Uterus (tissue), 4 donors: Measurements from ENCODE around the gene SESN3. TPM values are rescaled to one million over a fixed set of nuclear protein-coding genes. Genes with fewer than 3 reads are reported as not detected.

Experiments
- DNase-seq, 2 donors: peaks; one replicate each; pipeline ENCODE4 v3.0.0-alpha.2; 2019 to 2020
- H3K27ac ChIP-seq, 2 donors: fragments of 200-600 bp; sonication (generic); 1 replicate in 1 of 2; 2 replicates in 1 of 2; pipeline ENCODE4 v1.5.1; 2016 to 2018
- H3K27me3 ChIP-seq, 2 donors: fragments of 200-600 bp; sonication (generic); one replicate each; pipeline ENCODE4 v1.5.1; 2018 to 2019; ENCODE audit warnings: control low read depth in 1 of 2
- H3K36me3 ChIP-seq, 2 donors: fragments of 200-600 bp; sonication (generic); one replicate each; pipeline ENCODE4 v1.5.1; 2019; ENCODE audit warnings: control low read depth in 1 of 2
- H3K4me1 ChIP-seq, 2 donors: fragments of 200-600 bp; sonication (generic); one replicate each; pipeline ENCODE4 v1.5.1; 2018 to 2019; ENCODE audit warnings: control low read depth in 1 of 2
- H3K4me3 ChIP-seq, 2 donors: fragments of 200-600 bp; sonication (generic); 1 replicate in 1 of 2; 2 replicates in 1 of 2; pipeline ENCODE4 v1.5.1; 2018 to 2019; ENCODE audit warnings: mild to moderate bottlenecking in 1 of 2
- H3K9me3 ChIP-seq, 2 donors: fragments of 200-600 bp; sonication (generic); one replicate each; pipeline ENCODE4 v1.5.1; 2019; ENCODE audit warnings: control low read depth in 1 of 2
- POLR2A ChIP-seq, 2 donors: fragments of 450-650 bp; IDR thresholded peaks; one replicate each; pipeline ENCODE4 v1.6.1; 2016; ENCODE audit warnings: antibody characterized with exemption in 2 of 2, mild to moderate bottlenecking in 1 of 2, moderate library complexity in 1 of 2
- intact Hi-C: fragments of 100-400 bp; cut with DNase I; formaldehyde crosslinking; loops from one replicate; pipeline ENCODE4 v1.15.1; 2023; ENCODE audit warnings: low total_unique reads
- total RNA-seq, 4 donors: library from RNA; depleted of rRNA in 3 of 4; stranded (reverse); fragments of >200 nt in 3 of 4; gene quantifications; one replicate each; pipeline versions ENCODE4 v1.1.0 to v1.2.4, GENCODE V29; 2014 to 2023
- TF ChIP-seq, protein P1 (sequence below), 4 experiments: fragments of 200-600 bp in 2 of 4; fragments of 450-650 bp in 2 of 4; sonication (generic) in 2 of 4; IDR thresholded peaks; one replicate each; pipeline ENCODE4 v1.5.1; 2016 to 2019; ENCODE audit warnings: antibody characterized with exemption in 4 of 4, mild to moderate bottlenecking in 2 of 4, moderate library complexity in 1 of 4
- donor health status: DM: yes; HTN: yes; CAD: no.

Gene SESN3
- total RNA-seq, 4 donors from 2014 or later = 19.7 to 188 (median 39.3) TPM

DNA sequence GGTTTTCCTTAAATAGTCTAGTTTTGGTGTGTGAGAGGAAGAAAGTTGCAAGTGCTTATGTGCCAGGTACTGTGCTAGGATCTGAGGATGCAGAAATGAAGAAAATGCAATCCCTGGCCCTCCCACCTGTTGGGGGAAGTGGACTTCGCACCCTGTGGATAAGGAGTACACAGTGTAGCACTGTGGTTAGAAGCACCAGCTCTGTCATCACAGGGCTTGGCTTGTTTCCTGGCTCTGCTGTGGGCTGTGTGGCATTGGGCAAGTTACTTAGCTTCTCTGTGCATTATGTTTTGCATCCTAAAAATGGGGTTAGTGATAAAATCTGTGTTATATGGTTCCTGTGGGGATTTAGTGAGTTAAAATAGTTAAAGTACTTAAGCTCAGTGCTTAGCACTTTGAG lies 73.2 kb downstream of the SESN3 start:
- intact Hi-C loops = loop anchor here (10.0 kb wide), 1 partner anchor 607 kb away; no protein-coding TSS in a partner anchor
- Histone ChIP-seq H3K4me1 (peaks cover 4 to 10% of the 10 kb centered on the region in 2 donors), H3K9me3 (no peaks in the 10 kb centered on the region), H3K27me3 (no peaks in the 10 kb centered on the region), H3K27ac (peak overlapping the region; percentile 82), H3K4me3 (no peak overlapping the region), H3K36me3 (no peaks in the 10 kb centered on the region)
- TF ChIP-seq, protein P1, sequence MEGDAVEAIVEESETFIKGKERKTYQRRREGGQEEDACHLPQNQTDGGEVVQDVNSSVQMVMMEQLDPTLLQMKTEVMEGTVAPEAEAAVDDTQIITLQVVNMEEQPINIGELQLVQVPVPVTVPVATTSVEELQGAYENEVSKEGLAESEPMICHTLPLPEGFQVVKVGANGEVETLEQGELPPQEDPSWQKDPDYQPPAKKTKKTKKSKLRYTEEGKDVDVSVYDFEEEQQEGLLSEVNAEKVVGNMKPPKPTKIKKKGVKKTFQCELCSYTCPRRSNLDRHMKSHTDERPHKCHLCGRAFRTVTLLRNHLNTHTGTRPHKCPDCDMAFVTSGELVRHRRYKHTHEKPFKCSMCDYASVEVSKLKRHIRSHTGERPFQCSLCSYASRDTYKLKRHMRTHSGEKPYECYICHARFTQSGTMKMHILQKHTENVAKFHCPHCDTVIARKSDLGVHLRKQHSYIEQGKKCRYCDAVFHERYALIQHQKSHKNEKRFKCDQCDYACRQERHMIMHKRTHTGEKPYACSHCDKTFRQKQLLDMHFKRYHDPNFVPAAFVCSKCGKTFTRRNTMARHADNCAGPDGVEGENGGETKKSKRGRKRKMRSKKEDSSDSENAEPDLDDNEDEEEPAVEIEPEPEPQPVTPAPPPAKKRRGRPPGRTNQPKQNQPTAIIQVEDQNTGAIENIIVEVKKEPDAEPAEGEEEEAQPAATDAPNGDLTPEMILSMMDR (IDR thresholded peaks at IDR 0.05) = no peak
- no peak for TF ChIP-seq POLR2A (IDR thresholded peaks at IDR 0.05)
- DNase-seq = no peak

DNA sequence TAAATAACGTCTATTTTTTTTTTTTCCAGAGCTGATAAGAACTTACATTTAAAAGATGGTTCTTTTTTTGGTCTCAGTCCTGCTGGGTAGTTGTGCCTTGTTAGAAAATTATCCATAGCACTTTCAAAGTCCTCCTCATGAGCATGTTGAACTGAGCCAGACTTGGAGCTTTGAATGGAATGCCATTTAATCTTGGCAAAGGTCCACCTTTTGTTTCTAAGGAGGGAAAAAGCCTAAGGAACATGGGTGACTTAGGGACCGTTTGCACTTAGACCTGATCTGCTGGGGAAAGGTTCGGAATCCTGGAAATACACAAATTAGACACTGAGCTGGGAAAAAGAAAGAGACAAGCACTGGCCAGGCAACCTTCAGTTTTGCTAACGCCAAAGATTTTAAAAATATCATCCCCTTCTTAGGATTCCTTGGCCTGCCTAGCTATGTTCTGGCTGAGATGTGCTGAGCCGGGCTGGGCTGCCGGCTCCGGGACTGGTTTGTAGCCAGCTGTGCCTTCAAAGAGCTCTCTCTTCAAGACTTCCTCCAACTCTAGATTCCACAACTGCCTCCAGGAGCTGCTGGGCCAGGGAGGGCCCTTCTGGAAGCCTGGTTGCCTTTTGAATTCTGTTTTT lies 74.0 kb downstream of the SESN3 start:
- H3K4me3 ChIP-seq = no peak overlapping the region
- H3K4me1 ChIP-seq = peaks cover 4 to 10% of the 10 kb centered on the region in 2 donors
- H3K9me3 ChIP-seq = no peaks in the 10 kb centered on the region
- no peak for TF ChIP-seq POLR2A (IDR thresholded peaks at IDR 0.05)
- TF ChIP-seq, protein P1 (IDR thresholded peaks at IDR 0.05) = no peak
- intact Hi-C loops = loop anchor here (10.0 kb wide), 1 partner anchor 608 kb away; no protein-coding TSS in a partner anchor
- peak overlapping the region; percentile 82 for H3K27ac ChIP-seq
- no peaks in the 10 kb centered on the region for H3K27me3 ChIP-seq
- DNase-seq = peak; percentile 47 to 66
- no peaks in the 10 kb centered on the region for H3K36me3 ChIP-seq

DNA sequence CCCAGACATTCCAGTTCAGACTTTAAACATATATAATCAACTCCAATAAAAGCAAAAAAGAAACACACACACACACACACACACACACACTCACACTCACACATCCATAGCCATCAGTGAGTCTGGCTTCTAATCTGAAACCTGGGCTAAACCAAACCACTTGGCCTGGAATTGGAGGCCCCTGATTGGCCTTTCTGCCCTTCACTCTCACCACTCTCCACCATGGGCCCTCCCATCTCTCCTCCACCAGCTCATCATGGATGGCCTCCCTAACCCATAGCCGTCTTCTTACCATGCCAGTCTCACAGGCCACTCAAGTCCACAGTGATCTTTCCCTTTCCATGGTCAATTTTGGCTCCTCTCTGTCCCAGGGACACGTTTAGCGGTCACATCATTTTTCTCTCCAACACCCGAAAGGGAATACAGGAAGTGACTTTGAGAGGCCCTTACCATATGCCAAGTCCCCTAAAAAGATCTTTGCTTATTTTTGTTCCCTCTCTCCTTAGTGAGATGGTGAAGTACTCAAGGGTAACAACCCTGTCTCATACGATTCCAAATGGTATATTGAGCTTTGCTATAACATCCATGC lies 74.8 kb downstream of the SESN3 start:
- Histone ChIP-seq H3K27me3 (no peaks in the 10 kb centered on the region), H3K9me3 (no peaks in the 10 kb centered on the region), H3K27ac (peak overlapping the region; percentile 82), H3K4me1 (peaks cover 4 to 10% of the 10 kb centered on the region in 2 donors), H3K4me3 (no peak overlapping the region), H3K36me3 (no peaks in the 10 kb centered on the region)
- intact Hi-C loops = loop anchor here (10.0 kb wide), 1 partner anchor 609 kb away; no protein-coding TSS in a partner anchor
- TF ChIP-seq POLR2A (IDR thresholded peaks at IDR 0.05) = no peak
- TF ChIP-seq, protein P1 (IDR thresholded peaks at IDR 0.05) = no peak
- no peak for DNase-seq

DNA sequence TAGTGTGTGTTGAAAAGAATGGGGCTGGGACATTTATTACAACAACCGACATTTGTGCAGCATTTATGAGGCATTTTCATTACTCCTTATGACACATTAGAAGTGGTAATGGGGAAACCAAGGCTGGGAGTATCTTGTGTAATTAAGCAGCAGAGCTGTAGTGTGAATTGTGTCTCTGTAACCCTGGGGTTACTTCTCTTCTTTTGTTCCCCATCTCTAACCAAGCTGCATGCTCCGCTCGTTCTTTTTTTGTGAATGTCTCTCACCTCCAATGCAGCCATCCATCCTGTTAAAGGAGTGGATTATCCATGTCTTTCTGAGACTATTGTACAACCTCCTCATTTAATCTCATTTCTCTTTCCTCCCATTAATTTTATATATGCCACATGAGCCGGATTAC lies 75.6 kb downstream of the SESN3 start:
- H3K27me3 ChIP-seq = no peaks in the 10 kb centered on the region
- no peaks in the 10 kb centered on the region for H3K36me3 ChIP-seq
- intact Hi-C loops = loop anchor here (10.0 kb wide), 1 partner anchor 609 kb away; no protein-coding TSS in a partner anchor
- no peak overlapping the region for H3K4me3 ChIP-seq
- H3K4me1 ChIP-seq = peaks cover 4 to 10% of the 10 kb centered on the region in 2 donors
- no peak for DNase-seq
- no peak for TF ChIP-seq POLR2A (IDR thresholded peaks at IDR 0.05)
- TF ChIP-seq, protein P1 (IDR thresholded peaks at IDR 0.05) = no peak
- H3K9me3 ChIP-seq = no peaks in the 10 kb centered on the region
- no peak overlapping the region for H3K27ac ChIP-seq

DNA sequence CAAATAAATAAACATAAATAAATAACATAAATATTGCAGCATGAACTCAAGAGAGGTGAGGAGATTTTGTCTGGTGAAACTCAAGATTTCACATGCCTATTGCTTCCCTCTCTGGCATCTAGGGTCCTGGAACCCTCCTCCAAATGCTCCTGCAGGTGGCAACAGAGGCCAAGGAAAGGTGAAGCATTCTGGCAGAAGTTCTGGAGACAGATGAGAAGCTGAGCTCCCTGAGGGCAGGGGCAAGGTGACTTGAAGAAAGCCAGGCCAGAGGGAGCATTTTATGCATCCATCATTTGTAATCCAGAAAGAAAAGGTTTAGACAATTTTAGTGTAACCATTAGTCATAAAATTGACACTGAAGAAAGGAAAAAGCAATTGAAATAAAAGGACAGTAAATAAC lies 76.5 kb downstream of the SESN3 start:
- TF ChIP-seq, protein P1 (IDR thresholded peaks at IDR 0.05) = peak; percentile 23 to 63 (median 44)
- no peak for TF ChIP-seq POLR2A (IDR thresholded peaks at IDR 0.05)
- peaks cover 4 to 10% of the 10 kb centered on the region in 2 donors for H3K4me1 ChIP-seq
- intact Hi-C loops = loop anchor here (5.0 to 10.0 kb wide), 2 partner anchors 87 to 610 kb away; partner anchors contain the start of gene SRSF8

More for the DNA sequence above, 76.5 kb downstream of the SESN3 start:
- no peak overlapping the region for H3K27ac ChIP-seq
- DNase-seq = peak in 1 of 2 donors; percentile 50
- H3K9me3 ChIP-seq = no peaks in the 10 kb centered on the region
- H3K4me3 ChIP-seq = no peak overlapping the region
- no peaks in the 10 kb centered on the region for H3K36me3 ChIP-seq
- no peaks in the 10 kb centered on the region for H3K27me3 ChIP-seq
